Esophagus muscularis mucosa (tissue), 4 donors: ENCODE measurements around the gene MRE11.

Experiments
- EP300 ChIP-seq: sonication (generic); formaldehyde crosslinking; IDR thresholded peaks from one replicate; pipeline ENCODE4 v1.6.1; 2017; ENCODE audit warnings: antibody characterized with exemption
- POLR2A ChIP-seq: fragments of 450-650 bp; IDR thresholded peaks from one replicate; pipeline ENCODE4 v1.6.1; 2017; ENCODE audit warnings: antibody characterized with exemption, moderate library complexity, mild to moderate bottlenecking, low read depth
- POLR2AphosphoS5 ChIP-seq, 2 donors: sonication (generic); formaldehyde crosslinking; IDR thresholded peaks; one replicate each; pipeline ENCODE4 v1.6.1; 2017; ENCODE audit warnings: antibody characterized with exemption in 2 of 2
- TF ChIP-seq, protein P1 (sequence below), 3 experiments: fragments of 200-600 bp in 2 of 3; fragments of 450-650 bp in 1 of 3; sonication (generic) in 2 of 3; IDR thresholded peaks; one replicate each; pipeline ENCODE4 v1.5.1; 2017 to 2019; ENCODE audit warnings: antibody characterized with exemption in 3 of 3, mild to moderate bottlenecking in 2 of 3, moderate library complexity in 1 of 3

DNA sequence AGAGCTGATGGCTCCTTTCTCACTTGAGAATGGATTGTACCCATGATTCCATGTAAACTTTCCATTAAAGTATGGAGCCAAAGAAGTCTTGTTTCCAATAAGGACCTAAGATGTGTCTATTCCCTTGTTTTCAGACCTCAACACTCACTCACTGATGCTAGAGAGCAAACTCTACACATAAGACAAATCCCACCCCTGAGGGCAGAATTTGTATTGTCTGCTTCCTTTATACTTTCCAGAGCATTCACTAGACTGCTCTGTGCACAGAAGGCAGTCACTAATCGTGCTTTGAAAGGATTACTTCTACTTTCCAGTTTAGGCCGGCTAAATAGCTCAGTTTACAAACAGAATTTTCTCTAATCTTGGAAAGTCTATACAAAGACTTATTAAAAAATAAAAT, 6.5 kb upstream of the MRE11 start:
- TF ChIP-seq, protein P1, sequence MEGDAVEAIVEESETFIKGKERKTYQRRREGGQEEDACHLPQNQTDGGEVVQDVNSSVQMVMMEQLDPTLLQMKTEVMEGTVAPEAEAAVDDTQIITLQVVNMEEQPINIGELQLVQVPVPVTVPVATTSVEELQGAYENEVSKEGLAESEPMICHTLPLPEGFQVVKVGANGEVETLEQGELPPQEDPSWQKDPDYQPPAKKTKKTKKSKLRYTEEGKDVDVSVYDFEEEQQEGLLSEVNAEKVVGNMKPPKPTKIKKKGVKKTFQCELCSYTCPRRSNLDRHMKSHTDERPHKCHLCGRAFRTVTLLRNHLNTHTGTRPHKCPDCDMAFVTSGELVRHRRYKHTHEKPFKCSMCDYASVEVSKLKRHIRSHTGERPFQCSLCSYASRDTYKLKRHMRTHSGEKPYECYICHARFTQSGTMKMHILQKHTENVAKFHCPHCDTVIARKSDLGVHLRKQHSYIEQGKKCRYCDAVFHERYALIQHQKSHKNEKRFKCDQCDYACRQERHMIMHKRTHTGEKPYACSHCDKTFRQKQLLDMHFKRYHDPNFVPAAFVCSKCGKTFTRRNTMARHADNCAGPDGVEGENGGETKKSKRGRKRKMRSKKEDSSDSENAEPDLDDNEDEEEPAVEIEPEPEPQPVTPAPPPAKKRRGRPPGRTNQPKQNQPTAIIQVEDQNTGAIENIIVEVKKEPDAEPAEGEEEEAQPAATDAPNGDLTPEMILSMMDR (IDR thresholded peaks at IDR 0.05), result no peak
- TF ChIP-seq POLR2A (no peak), POLR2AphosphoS5 (IDR thresholded peaks at IDR 0.05) (no peak), EP300 (no peak)
